Smooth muscle cell (in vitro differentiated cells): ENCODE results near the gene TEP1. TPM values are rescaled to one million over a fixed set of nuclear protein-coding genes. Genes with fewer than 3 reads are reported as not detected.

Source experiments
- DNase-seq: peaks from one replicate; lab custom pipeline; 2025; ENCODE audit not compliant: unreplicated experiment; lab: John Stamatoyannopoulos, UW
- H2AFZ ChIP-seq: fragments of 200-600 bp; sonication (generic); 2 replicates; pipeline ENCODE4 v1.6.0; 2016; ENCODE audit warnings: antibody characterized with exemption, low read depth, mild to moderate bottlenecking
- H3F3A ChIP-seq: fragments of 200-600 bp; sonication (generic); 2 replicates; pipeline ENCODE4 v1.6.0; 2017; ENCODE audit warnings: antibody characterized with exemption, low read depth
- H3K27ac ChIP-seq: fragments of 200-600 bp; sonication (generic); 2 replicates; pipeline ENCODE4 v1.5.1; 2016; ENCODE audit warnings: low read depth, mild to moderate bottlenecking
- H3K27me3 ChIP-seq: fragments of 200-600 bp; sonication (generic); 2 replicates; pipeline ENCODE4 v1.6.1; 2016; ENCODE audit warnings: low read depth, mild to moderate bottlenecking
- H3K36me3 ChIP-seq: fragments of 200-600 bp; sonication (generic); 2 replicates; pipeline ENCODE4 v1.5.1; 2016; ENCODE audit warnings: low read depth
- H3K4me1 ChIP-seq: fragments of 200-600 bp; sonication (generic); 2 replicates; pipeline ENCODE4 v1.5.1; 2016; ENCODE audit warnings: low read depth
- H3K4me2 ChIP-seq: fragments of 200-600 bp; sonication (generic); 2 replicates; pipeline ENCODE4 v1.6.0; 2016; ENCODE audit warnings: mild to moderate bottlenecking
- H3K4me3 ChIP-seq: fragments of 200-600 bp; sonication (generic); 2 replicates; pipeline ENCODE4 v1.5.1; 2016; ENCODE audit warnings: mild to moderate bottlenecking
- H3K79me2 ChIP-seq: fragments of 200-600 bp; sonication (generic); 2 replicates; pipeline ENCODE4 v1.6.0; 2016; ENCODE audit warnings: low read depth, mild to moderate bottlenecking
- H3K9ac ChIP-seq: fragments of 200-600 bp; sonication (generic); 2 replicates; pipeline ENCODE4 v1.6.0; 2016; ENCODE audit warnings: low read depth
- H3K9me3 ChIP-seq: fragments of 200-600 bp; sonication (generic); replicated peaks from 2 replicates; pipeline ENCODE4 v1.5.1; 2016; ENCODE audit warnings: low read depth
- H4K20me1 ChIP-seq: fragments of 200-600 bp; sonication (generic); 2 replicates; pipeline ENCODE4 v1.6.0; 2016; ENCODE audit warnings: low read depth
- CTCF ChIP-seq: fragments of 200-600 bp; sonication (generic); IDR thresholded peaks from 2 replicates; pipeline ENCODE4 v1.5.1; 2017; ENCODE audit warnings: borderline replicate concordance, mild to moderate bottlenecking, antibody characterized with exemption; ENCODE audit not compliant: insufficient read depth, poor library complexity, severe bottlenecking
- WGBS: methylation state at CpG from one replicate; pipeline ENCODE4 v1.1.7; 2016; ENCODE audit warnings: low lambda C conversion rate; 5-methylcytosine and 5-hydroxymethylcytosine counted together
- polyA plus RNA-seq: library from polyadenylated mRNA; unstranded; fragments of >200 nt; fragmentation: Nextera tagmentation; extraction: Ambion mirVana; gene quantifications from 2 replicates; pipeline ENCODE4 v1.2.1, GENCODE V29; 2016
- total RNA-seq: library from RNA; depleted of rRNA; stranded (reverse); fragments of >200 nt; gene quantifications from 2 replicates; pipeline ENCODE4 v1.2.3, GENCODE V29; 2014

TEP1 gene
- total and polyA plus RNA-seq, 2 experiments from 2014 or later, result 4.0 to 10.3 TPM

DNA sequence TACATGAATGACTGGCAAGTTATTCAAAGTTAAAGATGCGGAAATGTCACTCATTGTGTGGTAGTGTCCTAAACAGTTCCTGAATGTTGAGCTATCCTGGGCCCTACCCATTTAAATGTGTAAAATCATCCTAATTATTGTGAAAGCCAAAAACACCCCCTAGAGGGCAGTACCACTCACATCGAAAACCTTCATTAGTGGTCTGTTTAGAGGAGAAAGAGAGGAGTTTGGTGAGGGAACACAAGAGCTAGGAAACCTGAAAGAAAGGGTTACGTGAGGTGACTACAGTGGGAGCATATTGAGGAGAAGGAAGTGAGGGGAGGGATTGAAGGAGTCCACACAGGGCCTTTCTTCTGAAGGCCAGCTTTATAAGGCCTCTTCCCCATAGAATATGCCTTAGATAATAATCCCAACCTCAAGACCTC lies 2.5 kb upstream of the TEP1 start:
- peaks cover 13% of the 10 kb centered on the region for H3K79me2 ChIP-seq
- peak overlapping the region; percentile 70 for H2AFZ ChIP-seq
- no peaks in the 10 kb centered on the region for H3F3A ChIP-seq
- DNase-seq, result no peak
- no peaks in the 10 kb centered on the region for H3K9me3 ChIP-seq
- H3K9ac ChIP-seq, result no peak overlapping the region
- 46% methylated on average over 3 of the region's 3 CpGs for WGBS
- peaks cover 5% of the 10 kb centered on the region for H3K4me1 ChIP-seq
- no peaks in the 10 kb centered on the region for H3K27me3 ChIP-seq
- TF ChIP-seq CTCF, result peak; percentile 60
- no peaks in the 10 kb centered on the region for H4K20me1 ChIP-seq
- no peak overlapping the region for H3K27ac ChIP-seq
- no peaks in the 10 kb centered on the region for H3K36me3 ChIP-seq
- H3K4me3 ChIP-seq, result no peak overlapping the region
- no peak overlapping the region for H3K4me2 ChIP-seq

DNA sequence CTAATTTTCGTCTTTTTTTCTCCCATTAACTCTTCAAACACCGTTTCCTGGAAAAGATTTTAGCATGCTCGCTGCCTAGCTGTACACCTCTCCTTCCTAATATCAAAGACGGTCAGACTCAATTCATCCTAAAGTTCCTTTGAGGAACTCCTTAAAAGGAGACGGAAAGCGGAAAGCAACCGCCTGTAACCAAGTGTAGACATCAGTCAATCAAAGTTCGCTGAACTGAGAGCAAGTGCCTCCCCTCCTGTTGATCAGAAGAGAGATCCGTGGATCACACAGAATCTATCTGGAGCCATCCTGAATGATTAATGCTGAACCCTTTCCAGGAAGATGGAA lies 412 bp upstream of the TEP1 start:
- peak overlapping the region; percentile 84 for H3K4me2 ChIP-seq
- peak overlapping the region; percentile 66 for H3K27ac ChIP-seq
- H2AFZ ChIP-seq, result peak overlapping the region; percentile 88
- no peaks in the 10 kb centered on the region for H3K36me3 ChIP-seq
- 3% methylated on average over 9 of the region's 9 CpGs for WGBS
- H3K9ac ChIP-seq, result peak overlapping the region; percentile 72
- no peaks in the 10 kb centered on the region for H3F3A ChIP-seq
- H3K79me2 ChIP-seq, result peaks cover 13% of the 10 kb centered on the region
- no peaks in the 10 kb centered on the region for H3K27me3 ChIP-seq
- no peak for TF ChIP-seq CTCF
- no peaks in the 10 kb centered on the region for H3K9me3 ChIP-seq
- peak overlapping the region; percentile 87 for H3K4me3 ChIP-seq
- H4K20me1 ChIP-seq, result peaks cover 4% of the 10 kb centered on the region
- peaks cover 5% of the 10 kb centered on the region for H3K4me1 ChIP-seq
- no peak for DNase-seq

DNA sequence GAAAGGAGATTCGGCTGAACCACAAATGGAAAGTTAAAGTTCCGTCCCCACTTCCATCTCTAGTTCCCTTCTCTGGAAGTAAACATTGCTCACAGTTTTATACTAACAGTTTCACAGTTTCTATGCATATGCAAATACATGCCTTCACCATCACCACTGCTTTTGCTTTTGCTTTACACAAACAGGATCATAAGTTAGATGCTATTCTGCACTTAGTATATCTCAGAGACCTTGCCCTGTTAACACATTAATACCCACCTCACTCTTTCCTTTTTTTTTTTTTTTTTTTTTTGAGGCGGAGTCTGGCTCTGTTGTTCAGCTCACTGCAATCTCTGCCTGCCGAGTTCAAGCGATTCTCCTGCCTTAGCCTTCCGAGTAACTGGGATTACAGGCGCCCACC lies 890 bp downstream of the TEP1 start:
- H3K79me2 ChIP-seq, result peaks cover 13% of the 10 kb centered on the region
- H3K36me3 ChIP-seq, result no peaks in the 10 kb centered on the region
- DNase-seq, result no peak
- no peak for TF ChIP-seq CTCF
- peaks cover 5% of the 10 kb centered on the region for H3K4me1 ChIP-seq
- H3K27ac ChIP-seq, result peak overlapping the region; percentile 66
- H3K9ac ChIP-seq, result peak overlapping the region; percentile 72
- H3K4me2 ChIP-seq, result peak overlapping the region; percentile 84
- no peaks in the 10 kb centered on the region for H3K27me3 ChIP-seq
- H4K20me1 ChIP-seq, result peaks cover 4% of the 10 kb centered on the region
- H3K4me3 ChIP-seq, result peak overlapping the region; percentile 87
- peak overlapping the region; percentile 88 for H2AFZ ChIP-seq
- no peaks in the 10 kb centered on the region for H3K9me3 ChIP-seq
- H3F3A ChIP-seq, result no peaks in the 10 kb centered on the region
- 12% methylated on average over 7 of the region's 7 CpGs for WGBS

- H3K4me2 ChIP-seq, result peak overlapping the region; percentile 35
- H3K4me3 ChIP-seq, result no peak overlapping the region
- peaks cover 5% of the 10 kb centered on the region for H3K4me1 ChIP-seq
- H3K9me3 ChIP-seq, result no peaks in the 10 kb centered on the region
- peaks cover 7% of the 10 kb centered on the region for H3K36me3 ChIP-seq
- 39% methylated on average over 2 of the region's 2 CpGs for WGBS
- H3K27me3 ChIP-seq, result no peaks in the 10 kb centered on the region
- peaks cover 4% of the 10 kb centered on the region for H4K20me1 ChIP-seq
- no peak overlapping the region for H2AFZ ChIP-seq
- TF ChIP-seq CTCF, result no peak
- peaks cover 18% of the 10 kb centered on the region for H3K79me2 ChIP-seq
- H3K9ac ChIP-seq, result no peak overlapping the region
- no peak for DNase-seq
- H3F3A ChIP-seq, result no peaks in the 10 kb centered on the region
- H3K27ac ChIP-seq, result peak overlapping the region; percentile 48
Measured at GRCh38 chr14:20409226-20409625, 4.1 kb downstream of the TEP1 start.
